GM23338 (cell line): ENCODE measurements around the gene NAALADL2. TPM values are rescaled to one million over a fixed set of nuclear protein-coding genes. Genes with fewer than 3 reads are reported as not detected.
A peak's percentile ranks its signal among the peaks of the same experiment; 100 is the strongest.

Experiments used
- ATAC-seq: fragments of 200-7000 bp; cut with Tn5 transposase; 3 replicates; pipeline ENCODE4 v1.9.1; 2020
- DNase-seq: peaks from one replicate; pipeline ENCODE4 v3.0.0-alpha.2; 2015; ENCODE audit warnings: low spot score
- H2AFZ ChIP-seq: fragments of 200-600 bp; sonication (generic); 2 replicates; pipeline ENCODE4 v1.8.0; 2016; ENCODE audit warnings: antibody characterized with exemption, mild to moderate bottlenecking, moderate library complexity
- H3F3A ChIP-seq: fragments of 200-600 bp; sonication (generic); replicated peaks from 2 replicates; pipeline ENCODE4 v1.8.0; 2017; ENCODE audit warnings: antibody characterized with exemption, mixed run types, low read depth
- H3K27ac ChIP-seq: fragments of 200-600 bp; sonication (generic); 2 replicates; pipeline ENCODE4 v1.6.1; 2016; ENCODE audit warnings: low read depth
- H3K27me3 ChIP-seq: fragments of 200-600 bp; sonication (generic); 2 replicates; pipeline ENCODE4 v1.8.0; 2016; ENCODE audit warnings: mild to moderate bottlenecking, mixed run types, moderate library complexity; ENCODE audit not compliant: insufficient read depth
- H3K36me3 ChIP-seq: fragments of 200-600 bp; sonication (generic); 2 replicates; pipeline ENCODE4 v1.8.0; 2016; ENCODE audit warnings: mild to moderate bottlenecking; ENCODE audit not compliant: insufficient read depth
- H3K4me1 ChIP-seq: fragments of 200-600 bp; sonication (generic); 2 replicates; pipeline ENCODE4 v1.8.0; 2016; ENCODE audit warnings: mild to moderate bottlenecking, moderate library complexity; ENCODE audit not compliant: insufficient read depth
- H3K4me2 ChIP-seq: fragments of 200-600 bp; sonication (generic); 2 replicates; pipeline ENCODE4 v1.7.1; 2017; ENCODE audit warnings: mixed run types
- H3K4me3 ChIP-seq: fragments of 200-600 bp; sonication (generic); 2 replicates; pipeline ENCODE4 v1.6.1; 2016; ENCODE audit warnings: mixed run types
- H3K79me2 ChIP-seq: fragments of 200-600 bp; sonication (generic); replicated peaks from 2 replicates; pipeline ENCODE4 v1.8.0; 2017; ENCODE audit warnings: mild to moderate bottlenecking; ENCODE audit not compliant: insufficient read depth
- H3K9me2 ChIP-seq: fragments of 200-600 bp; sonication (generic); 2 replicates; pipeline ENCODE4 v1.8.0; 2017; ENCODE audit not compliant: insufficient read depth
- H4K20me1 ChIP-seq: fragments of 200-600 bp; sonication (generic); replicated peaks from 2 replicates; pipeline ENCODE4 v1.8.0; 2017; ENCODE audit warnings: mild to moderate bottlenecking; ENCODE audit not compliant: insufficient read depth
- H3K27ac Mint-ChIP-seq: 2 replicates; pipeline ENCODE4 v1.8.0; 2020; ENCODE audit warnings: inconsistent platforms, mild to moderate bottlenecking, moderate library complexity, mixed read lengths
- H3K27me3 Mint-ChIP-seq: 3 replicates; pipeline ENCODE4 v1.8.0; 2022; ENCODE audit warnings: low read depth, mild to moderate bottlenecking, moderate library complexity, mixed read lengths, inconsistent platforms; ENCODE audit not compliant: insufficient read depth, poor library complexity
- H3K36me3 Mint-ChIP-seq: 3 replicates; pipeline ENCODE4 v1.8.0; 2021; ENCODE audit warnings: low read depth, mild to moderate bottlenecking, inconsistent platforms, moderate library complexity, mixed read lengths
- H3K4me1 Mint-ChIP-seq: 3 replicates; pipeline ENCODE4 v1.8.0; 2020; ENCODE audit warnings: mild to moderate bottlenecking, inconsistent platforms, mixed read lengths
- H3K4me3 Mint-ChIP-seq: 3 replicates; pipeline ENCODE4 v1.8.0; 2021; ENCODE audit warnings: moderate library complexity, mild to moderate bottlenecking, inconsistent platforms, mixed read lengths
- H3K9me3 Mint-ChIP-seq: 3 replicates; pipeline ENCODE4 v1.8.0; 2020; ENCODE audit warnings: moderate library complexity, mild to moderate bottlenecking, inconsistent platforms, mixed read lengths
- CREB1 ChIP-seq: fragments of 250-450 bp; sonication (Bioruptor Pico); IDR thresholded peaks from 2 replicates; pipeline ENCODE4 v1.5.0; 2020; ENCODE audit warnings: low read depth, mild to moderate bottlenecking, moderate library complexity
- EZH2 ChIP-seq: fragments of 200-600 bp; sonication (generic); IDR thresholded peaks from one replicate; pipeline ENCODE4 v1.8.0; 2017; ENCODE audit warnings: antibody characterized with exemption, mild to moderate bottlenecking, low read depth; ENCODE audit not compliant: unreplicated experiment
- EZH2phosphoT487 ChIP-seq: fragments of 200-600 bp; sonication (generic); IDR thresholded peaks from one replicate; pipeline ENCODE4 v1.8.1; 2018; ENCODE audit warnings: antibody characterized with exemption; ENCODE audit not compliant: unreplicated experiment
- ZNF114 ChIP-seq: fragments of 250-450 bp; sonication (Bioruptor Pico); IDR thresholded peaks from 2 replicates; pipeline ENCODE4 v1.5.0; 2020; ENCODE audit warnings: mild to moderate bottlenecking, moderate library complexity
- ZNF331 ChIP-seq: fragments of 250-450 bp; sonication (Bioruptor Pico); IDR thresholded peaks from 2 replicates; pipeline ENCODE4 v1.5.0; 2020; ENCODE audit warnings: low read depth, mild to moderate bottlenecking, moderate library complexity
- ZNF462 ChIP-seq: fragments of 250-450 bp; sonication (Bioruptor Pico); IDR thresholded peaks from 2 replicates; pipeline ENCODE4 v1.5.0; 2020; ENCODE audit warnings: mild to moderate bottlenecking, moderate library complexity
- polyA plus RNA-seq: library from polyadenylated mRNA; unstranded; fragments of >200 nt; fragmentation: Nextera tagmentation; extraction: Ambion mirVana; gene quantifications from 2 replicates; pipeline ENCODE4 v1.2.1, GENCODE V29; 2016
- total RNA-seq: library from RNA; depleted of rRNA; stranded (reverse); fragments of >200 nt; shearing (Covaris generic); gene quantifications from 2 replicates; pipeline ENCODE4 v1.2.3, GENCODE V29; 2014

NAALADL2 gene
- total and polyA plus RNA-seq, 2 experiments from 2014 or later: 1.6 to 2.6 TPM

- no peak overlapping the region for H3K27ac ChIP-seq
- Mint-ChIP-seq H3K4me3 (no peak overlapping the region), H3K27me3 (no peaks in the 10 kb centered on the region), H3K4me1 (peaks cover 12% of the 10 kb centered on the region), H3K27ac (no peak overlapping the region), H3K9me3 (no peaks in the 10 kb centered on the region), H3K36me3 (no peaks in the 10 kb centered on the region)
- 0 out of 2 replicates have a peak overlapping the region, but pooled peaks have one; percentile 4 for H2AFZ ChIP-seq
- H3K27me3 ChIP-seq: no peaks in the 10 kb centered on the region
- ATAC-seq: no peak
- peaks cover 19% of the 10 kb centered on the region; the same call in 1 of the 2 replicates for H3K9me2 ChIP-seq
- no peaks in the 10 kb centered on the region for H3F3A ChIP-seq
- no peaks in the 10 kb centered on the region for H3K36me3 ChIP-seq
- H4K20me1 ChIP-seq: no peaks in the 10 kb centered on the region
- TF ChIP-seq EZH2: no peak
- no peak for TF ChIP-seq ZNF462 (CRISPR knock-in tag)
- TF ChIP-seq ZNF331 (CRISPR knock-in tag): no peak
- no peak for DNase-seq
- H3K4me1 ChIP-seq: peaks cover 10% of the 10 kb centered on the region
- H3K79me2 ChIP-seq: no peaks in the 10 kb centered on the region
- no peak overlapping the region for H3K4me3 ChIP-seq
- peak overlapping the region; percentile 47; the same call in 1 of the 2 replicates for H3K4me2 ChIP-seq
Observed at GRCh38 chr3:175512700-175513099, 653.6 kb downstream of the NAALADL2 start.

GRCh38 chr3:175518459-175518858, 659.3 kb downstream of the NAALADL2 start:
- no peaks in the 10 kb centered on the region for H3K36me3 ChIP-seq
- Mint-ChIP-seq H3K4me1 (no peaks in the 10 kb centered on the region), H3K36me3 (no peaks in the 10 kb centered on the region; the same call in 2 of the 3 replicates), H3K27me3 (no peaks in the 10 kb centered on the region), H3K4me3 (no peak overlapping the region), H3K27ac (no peak overlapping the region), H3K9me3 (no peaks in the 10 kb centered on the region)
- no peaks in the 10 kb centered on the region for H3K79me2 ChIP-seq
- DNase-seq (no peak), ATAC-seq (no peak)
- H3K4me1 ChIP-seq: no peaks in the 10 kb centered on the region
- H3K27me3 ChIP-seq: no peaks in the 10 kb centered on the region
- no peak overlapping the region for H3K27ac ChIP-seq
- H3K4me2 ChIP-seq: no peak overlapping the region
- no peaks in the 10 kb centered on the region for H3F3A ChIP-seq
- H2AFZ ChIP-seq: no peak overlapping the region
- no peak overlapping the region for H3K4me3 ChIP-seq
- H4K20me1 ChIP-seq: no peaks in the 10 kb centered on the region
- H3K9me2 ChIP-seq: no peaks in the 10 kb centered on the region
- TF ChIP-seq ZNF114 (CRISPR knock-in tag) (no peak), EZH2phosphoT487 (no peak), ZNF462 (CRISPR knock-in tag) (no peak), CREB1 (CRISPR knock-in tag) (no peak)
